HepG2 (cell line): ENCODE results near the gene MYO1E. TPM values are rescaled to one million over a fixed set of nuclear protein-coding genes. Genes with fewer than 3 reads are reported as not detected.

Source experiments
- ATAC-seq: fragments of 200-7000 bp; cut with Tn5 transposase; 3 replicates; pipeline ENCODE4 v1.9.1; 2020; ENCODE audit warnings: mild to moderate bottlenecking, moderate library complexity
- BruUV-seq: library from RNA; stranded (reverse); fragments of 400-500 nt; replicated peaks from 2 replicates; lab custom pipeline; 2021; lab: Mats Ljungman, UMichigan
- CTCF ChIA-PET: fragments of 300-600 bp; formaldehyde crosslinking; extraction: SDS; loops from one replicate; lab custom pipeline; 2021; ENCODE audit warnings: low total read pairs, inconsistent platforms, low intra/inter-chr PET ratio; lab: Yijun Ruan, JAX
- POLR2A ChIA-PET: fragments of 350-600 bp; sonication (Branson Sonifier 250); formaldehyde crosslinking; loops from one replicate; lab custom pipeline; 2020; ENCODE audit warnings: antibody characterized with exemption, inconsistent platforms; lab: Yijun Ruan, JAX
- DNase-seq: peaks from one replicate; pipeline ENCODE4 v3.0.0-alpha.2; 2015; ENCODE audit warnings: low spot score
- FAIRE-seq: peaks from 3 replicates; lab custom pipeline; 2011; peaks lifted over from hg19 to GRCh38; lab: Jason Lieb, UNC
- H2AFZ ChIP-seq: one replicate; pipeline ENCODE4 v1.6.1; 2011; ENCODE audit warnings: low read length, inconsistent platforms
- H3K27ac ChIP-seq: fragments of 300-600 bp; 3 replicates; pipeline ENCODE4 v1.8.0; 2011; ENCODE audit warnings: mixed run types, mild to moderate bottlenecking, mixed read lengths, low read length, inconsistent platforms; ENCODE audit not compliant: insufficient read depth; ENCODE audit errors: extremely low read length
- H3K27me3 ChIP-seq, 2 experiments: fragments of 200-600 bp in 1 of 2; 2 replicates in 1 of 2; 3 replicates in 1 of 2; pipeline versions ENCODE4 v1.6.0 to v1.8.0; 2011; ENCODE audit warnings: low read length in 2 of 2, mild to moderate bottlenecking in 2 of 2, moderate library complexity in 2 of 2, inconsistent platforms in 1 of 2; ENCODE audit not compliant: insufficient read depth in 2 of 2, control insufficient read depth in 1 of 2
- H3K36me3 ChIP-seq, 2 experiments: fragments of 200-600 bp in 1 of 2; replicated peaks in 1 of 2; 2 replicates in 1 of 2; 3 replicates in 1 of 2; pipeline versions ENCODE4 v1.5.1 to v1.8.0; 2011; ENCODE audit warnings: low read length in 2 of 2, inconsistent platforms in 1 of 2; ENCODE audit not compliant: insufficient read depth in 2 of 2, control insufficient read depth in 1 of 2
- H3K4me1 ChIP-seq: 2 replicates; pipeline ENCODE4 v1.5.1; 2012; ENCODE audit warnings: low read length, inconsistent platforms; ENCODE audit not compliant: insufficient read depth
- H3K4me2 ChIP-seq: 2 replicates; pipeline ENCODE4 v1.6.0; 2011; ENCODE audit warnings: low read depth, low read length, inconsistent platforms
- H3K4me3 ChIP-seq, 3 experiments: fragments of 200-600 bp in 1 of 3; sonication (generic), shearing (Covaris generic) in 1 of 3; replicated peaks in 1 of 3; 2 replicates each; pipeline ENCODE4 v1.5.1; 2011 to 2016; ENCODE audit warnings: low read length in 3 of 3, inconsistent platforms in 2 of 3, low read depth in 2 of 3, mild to moderate bottlenecking in 2 of 3, control low read depth in 1 of 3, mixed read lengths in 1 of 3; ENCODE audit not compliant: insufficient read depth in 1 of 3
- H3K79me2 ChIP-seq: one replicate; pipeline ENCODE4 v1.6.1; 2011; ENCODE audit warnings: low read length, inconsistent platforms; ENCODE audit not compliant: insufficient read depth
- H3K9ac ChIP-seq: 2 replicates; pipeline ENCODE4 v1.6.0; 2011; ENCODE audit warnings: mild to moderate bottlenecking, low read depth, low read length, inconsistent platforms; ENCODE audit not compliant: insufficient read depth
- H3K9me3 ChIP-seq: 2 replicates; pipeline ENCODE4 v1.5.1; 2012; ENCODE audit warnings: mild to moderate bottlenecking, low read length
- H4K20me1 ChIP-seq: 2 replicates; pipeline ENCODE4 v1.6.0; 2011; ENCODE audit warnings: inconsistent platforms, mild to moderate bottlenecking, low read length, moderate library complexity; ENCODE audit not compliant: insufficient read depth
- FOXO1 ChIP-seq: sonication (generic); formaldehyde crosslinking; IDR thresholded peaks from 2 replicates; pipeline ENCODE4 v1.4.0; 2020; ENCODE audit warnings: missing genetic modification reagents
- LRRFIP1 ChIP-seq: sonication (generic); formaldehyde crosslinking; conservative IDR thresholded peaks from 2 replicates; pipeline ENCODE4 v1.4.0; 2020; ENCODE audit warnings: missing genetic modification reagents
- NR2C2 ChIP-seq: sonication (generic); formaldehyde crosslinking; IDR thresholded peaks from 2 replicates; pipeline ENCODE4 v1.4.0; 2020; ENCODE audit warnings: missing genetic modification reagents, mild to moderate bottlenecking, moderate library complexity, borderline replicate concordance
- NR3C1 ChIP-seq: sonication (generic); formaldehyde crosslinking; IDR thresholded peaks from 2 replicates; pipeline ENCODE4 v1.4.0; 2020; ENCODE audit warnings: missing genetic modification reagents
- SOX6 ChIP-seq, 2 experiments: fragments of 450-650 bp in 1 of 2; sonication (generic) in 1 of 2; formaldehyde crosslinking in 1 of 2; IDR thresholded peaks; 2 replicates each; pipeline versions ENCODE4 v1.4.0 to v1.6.1; 2017 to 2020; ENCODE audit warnings: antibody characterized with exemption in 1 of 2, mild to moderate bottlenecking in 1 of 2, missing genetic modification reagents in 1 of 2
- ZNF646 ChIP-seq: sonication (generic); formaldehyde crosslinking; IDR thresholded peaks from 2 replicates; pipeline ENCODE4 v1.9.0; 2021; ENCODE audit warnings: mild to moderate bottlenecking, missing genetic modification reagents
- ZNF761 ChIP-seq: sonication (generic); formaldehyde crosslinking; conservative IDR thresholded peaks from 2 replicates; pipeline ENCODE4 v1.4.0; 2020; ENCODE audit warnings: mild to moderate bottlenecking, missing genetic modification reagents
- WGBS: methylation state at CpG from one replicate; pipeline ENCODE4 v1.1.6; 2017; ENCODE audit warnings: low lambda C conversion rate; 5-methylcytosine and 5-hydroxymethylcytosine counted together
- in situ Hi-C: cut with HindIII; loops from 2 replicates; pipeline ENCODE4 v1.10.0; 2017; ENCODE audit warnings: low pct_unique_long_range_greater_than_20kb; ENCODE audit not compliant: extremely low pct_ligation_motif_present
- intact Hi-C: fragments of 100-400 bp; cut with micrococcal nuclease; formaldehyde crosslinking; loops from one replicate; pipeline ENCODE4 v1.10.0; 2022; ENCODE audit not compliant: unreplicated experiment
- polyA plus RNA-seq, 8 experiments: library from polyadenylated mRNA; depleted of rRNA in 3 of 8; stranded (reverse) in 7 of 8; unstranded in 1 of 8; fragments of >200 nt; fragmentation: Illumina TruSeq in 4 of 8; extraction: Trizol in 4 of 8; gene quantifications; 2 replicates each; pipeline versions ENCODE4 v1.2.1 to v1.2.3, GENCODE V29; 2011 to 2016; ENCODE audit warnings: low read depth in 4 of 8, missing spikeins in 1 of 8, mixed read lengths in 1 of 8; ENCODE audit not compliant: insufficient read depth in 1 of 8
- total RNA-seq, 5 experiments: library from RNA; depleted of rRNA; stranded (reverse); fragments of >200 nt; fragmentation: Illumina TruSeq; extraction: Trizol; gene quantifications; 2 replicates each; pipeline ENCODE4 v1.2.3, GENCODE V29; 2016; ENCODE audit warnings: low read depth in 1 of 5

MYO1E gene
- total and polyA plus RNA-seq, 2 of the 13 experiments (the other 11 are each of a cell fraction or from before 2014, with no cell fraction given): 15.7 to 25.1 TPM

- 100% methylated on average over 7 of the region's 7 CpGs for WGBS
- Histone ChIP-seq H4K20me1 (no peaks in the 10 kb centered on the region), H3K4me1 (no peaks in the 10 kb centered on the region), H3K4me2 (no peak overlapping the region), H3K9ac (no peak overlapping the region), H3K79me2 (no peaks in the 10 kb centered on the region), H3K27ac (no peak overlapping the region), H3K36me3 (peaks cover 8 to 46% of the 10 kb centered on the region in 2 experiments; a peak in 4 of 5 replicates), H2AFZ (no peak overlapping the region), H3K9me3 (no peaks in the 10 kb centered on the region), H3K4me3 (no peak overlapping the region), H3K27me3 (no peaks in the 10 kb centered on the region)
- ChIA-PET POLR2A (no interaction called here), CTCF (no interaction called here)
- intact Hi-C loops: no loop called here
- ATAC-seq (no peak), FAIRE-seq (no peak), DNase-seq (no peak)
- in situ Hi-C loops: no loop called here
- TF ChIP-seq NR3C1: no peak
- no peak for TF ChIP-seq NR2C2 (CRISPR knock-in tag)
- TF ChIP-seq FOXO1 (CRISPR knock-in tag): no peak
- no peak for TF ChIP-seq ZNF761 (CRISPR knock-in tag)
- no peak for TF ChIP-seq SOX6 (IDR thresholded peaks at IDR 0.05)
- no peak for TF ChIP-seq SOX6 (CRISPR knock-in tag; IDR thresholded peaks at IDR 0.05)
- no peak for TF ChIP-seq ZNF646
- TF ChIP-seq LRRFIP1 (CRISPR knock-in tag): no peak
- no TSS peak for BruUV-seq
Observed at GRCh38 chr15:59158701-59159034, 214.0 kb downstream of the MYO1E start.
